C4-2B (cell line): ENCODE data around the gene ATP6V0E1.
A peak's percentile ranks its signal among the peaks of the same experiment; 100 is the strongest.

Experiments used
- H3K27ac ChIP-seq: fragments of 450-650 bp; 2 replicates; pipeline ENCODE4 v1.5.1; 2017
- CTCF ChIP-seq: fragments of 450-650 bp; conservative IDR thresholded peaks from 2 replicates; pipeline ENCODE4 v1.5.1; 2017; ENCODE audit warnings: mild to moderate bottlenecking
- ZFX ChIP-seq: fragments of 450-650 bp; IDR thresholded peaks from 2 replicates; pipeline ENCODE4 v1.6.1; 2017

The ATP6V0E1 gene

GRCh38 chr5:173015598-173016455 lies 32.3 kb downstream of the ATP6V0E1 start:
- no peak for TF ChIP-seq CTCF
- TF ChIP-seq ZFX, result no peak
- H3K27ac ChIP-seq, result peak overlapping the region; percentile 74

- TF ChIP-seq CTCF, result no peak
- TF ChIP-seq ZFX, result no peak
- peak overlapping the region; percentile 74 for H3K27ac ChIP-seq
Observed at GRCh38 chr5:173016598-173017046, 33.1 kb downstream of the ATP6V0E1 start.

GRCh38 chr5:173017087-173017486 lies 33.5 kb downstream of the ATP6V0E1 start:
- peak overlapping the region; percentile 74 for H3K27ac ChIP-seq

- no peak for TF ChIP-seq CTCF
- no peak for TF ChIP-seq ZFX
- no peak overlapping the region for H3K27ac ChIP-seq
Observed at GRCh38 chr5:173018358-173018757, 34.8 kb downstream of the ATP6V0E1 start.

GRCh38 chr5:173020154-173020581 lies 36.6 kb downstream of the ATP6V0E1 start:
- TF ChIP-seq ZFX (no peak), CTCF (no peak)
- H3K27ac ChIP-seq, result no peak overlapping the region

GRCh38 chr5:173020643-173021042 lies 37.1 kb downstream of the ATP6V0E1 start:
- no peak for TF ChIP-seq CTCF
- no peak for TF ChIP-seq ZFX
- H3K27ac ChIP-seq, result no peak overlapping the region

GRCh38 chr5:173025651-173026050 lies 42.1 kb downstream of the ATP6V0E1 start:
- TF ChIP-seq ZFX (no peak), CTCF (no peak)
- no peak overlapping the region for H3K27ac ChIP-seq

GRCh38 chr5:173027905-173028304 lies 44.3 kb downstream of the ATP6V0E1 start:
- no peak overlapping the region for H3K27ac ChIP-seq
- TF ChIP-seq CTCF (no peak), ZFX (no peak)
